Pulmonary artery endothelial cell (primary cell): ENCODE measurements around the gene C1orf167. TPM values are rescaled to one million over a fixed set of nuclear protein-coding genes. Genes with fewer than 3 reads are reported as not detected.

Source experiments
- DNase-seq: peaks from one replicate; pipeline ENCODE4 v3.0.0-alpha.2; 2011; ENCODE audit warnings: low read depth, low spot score
- total RNA-seq: library from RNA; depleted of rRNA; stranded (reverse); fragments of >200 nt; gene quantifications from 2 replicates; pipeline ENCODE4 v1.2.3, GENCODE V29; 2014

The C1orf167 gene
- total RNA-seq, 1 donor from 2014 or later, result not detected

DNA sequence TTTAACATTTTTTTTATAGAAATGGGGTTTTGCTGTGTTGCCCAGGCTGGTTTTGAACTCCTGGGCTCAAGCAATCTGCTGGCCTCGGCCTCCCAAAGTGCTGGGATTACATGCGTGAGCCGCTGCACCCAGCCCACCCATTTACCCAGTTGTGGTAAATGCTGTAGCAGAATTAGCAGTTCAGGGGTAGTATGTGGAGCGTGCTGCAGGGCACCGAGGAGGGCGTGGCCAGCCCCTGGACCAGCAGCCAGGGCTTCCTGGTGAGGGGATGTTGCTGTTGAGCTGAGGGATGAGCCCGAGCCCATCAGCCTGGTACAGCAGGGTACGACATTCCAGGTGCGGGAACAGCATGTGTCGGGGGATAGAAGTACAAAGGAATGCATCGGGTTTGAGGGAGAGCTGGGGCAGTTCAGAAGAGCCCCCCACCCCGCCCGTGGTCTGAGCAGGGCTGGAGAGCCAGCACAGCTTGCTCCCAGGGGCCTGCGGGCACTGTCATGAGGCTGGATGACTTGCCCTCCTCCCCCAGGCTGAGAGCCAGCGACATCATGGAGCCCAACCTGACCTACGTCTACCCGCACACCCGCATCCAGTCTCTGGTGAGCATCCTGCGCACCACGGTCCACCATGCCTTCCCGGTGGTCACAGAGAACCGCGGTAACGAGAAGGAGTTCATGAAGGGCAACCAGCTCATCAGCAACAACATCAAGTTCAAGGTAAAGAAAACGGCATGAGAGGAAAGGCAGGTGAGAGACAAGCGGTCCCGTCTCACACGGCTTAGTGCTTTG, 73.6 kb downstream of the C1orf167 start:
- DNase-seq, result no peak

DNA sequence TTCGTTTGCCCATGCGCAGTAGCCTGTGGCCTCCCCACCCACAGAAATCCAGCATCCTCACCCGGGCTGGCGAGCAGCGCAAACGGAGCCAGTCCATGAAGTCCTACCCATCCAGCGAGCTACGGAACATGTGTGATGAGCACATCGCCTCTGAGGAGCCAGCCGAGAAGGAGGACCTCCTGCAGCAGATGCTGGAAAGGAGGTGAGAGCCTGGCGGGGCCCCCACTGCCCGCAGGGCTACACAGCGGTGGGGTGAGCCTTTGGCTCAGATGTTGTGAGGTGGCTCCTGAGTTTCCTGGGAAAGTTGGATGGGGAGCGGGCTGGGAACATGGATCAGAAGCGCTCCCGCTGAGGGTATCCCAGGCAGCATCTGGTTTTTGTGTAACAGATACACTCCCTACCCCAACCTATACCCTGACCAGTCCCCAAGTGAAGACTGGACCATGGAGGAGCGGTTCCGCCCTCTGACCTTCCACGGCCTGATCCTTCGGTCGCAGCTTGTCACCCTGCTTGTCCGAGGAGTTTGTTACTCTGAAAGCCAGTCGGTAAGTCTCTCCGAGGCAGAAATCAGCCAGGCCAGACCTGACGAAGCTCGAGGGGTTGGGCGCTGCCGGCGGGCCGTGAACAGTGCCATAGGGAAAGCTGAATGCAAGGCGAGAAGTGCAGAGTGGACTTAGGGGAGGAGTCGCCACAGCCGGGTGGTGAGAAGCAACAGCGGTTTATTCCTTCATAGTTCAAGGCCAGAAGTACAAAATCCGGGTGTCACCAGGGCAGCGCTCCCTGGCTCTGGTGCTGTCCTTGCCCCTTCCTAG, 75.2 kb downstream of the C1orf167 start:
- no peak for DNase-seq

DNA sequence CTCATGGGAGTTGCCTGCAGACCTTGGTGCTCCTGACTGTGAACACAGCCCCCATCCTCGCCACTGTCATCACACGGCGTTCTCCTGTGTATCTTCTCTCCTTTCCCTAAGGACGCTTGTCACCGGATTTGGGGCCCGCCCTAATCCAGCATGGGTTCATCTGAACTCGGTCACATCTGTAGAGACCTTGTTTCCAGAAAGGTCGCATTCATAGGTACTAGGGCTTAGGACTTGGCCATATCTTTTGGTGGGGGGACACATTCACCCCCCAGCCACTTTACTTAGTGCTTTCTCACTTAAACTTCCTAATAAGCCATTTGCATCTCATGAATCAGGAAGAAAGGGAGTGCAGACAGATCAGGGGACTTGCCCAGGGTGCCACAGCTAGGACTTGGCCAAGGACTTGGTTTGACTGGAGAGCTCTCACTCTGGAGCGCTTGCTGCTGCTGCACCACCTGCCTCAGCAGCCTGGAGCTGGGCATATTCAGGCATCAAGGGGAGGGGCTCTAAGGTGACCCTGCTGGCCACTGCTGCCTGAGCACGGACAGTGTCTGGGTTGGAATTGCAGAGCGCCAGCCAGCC, 75.9 kb downstream of the C1orf167 start:
- no peak for DNase-seq

DNA sequence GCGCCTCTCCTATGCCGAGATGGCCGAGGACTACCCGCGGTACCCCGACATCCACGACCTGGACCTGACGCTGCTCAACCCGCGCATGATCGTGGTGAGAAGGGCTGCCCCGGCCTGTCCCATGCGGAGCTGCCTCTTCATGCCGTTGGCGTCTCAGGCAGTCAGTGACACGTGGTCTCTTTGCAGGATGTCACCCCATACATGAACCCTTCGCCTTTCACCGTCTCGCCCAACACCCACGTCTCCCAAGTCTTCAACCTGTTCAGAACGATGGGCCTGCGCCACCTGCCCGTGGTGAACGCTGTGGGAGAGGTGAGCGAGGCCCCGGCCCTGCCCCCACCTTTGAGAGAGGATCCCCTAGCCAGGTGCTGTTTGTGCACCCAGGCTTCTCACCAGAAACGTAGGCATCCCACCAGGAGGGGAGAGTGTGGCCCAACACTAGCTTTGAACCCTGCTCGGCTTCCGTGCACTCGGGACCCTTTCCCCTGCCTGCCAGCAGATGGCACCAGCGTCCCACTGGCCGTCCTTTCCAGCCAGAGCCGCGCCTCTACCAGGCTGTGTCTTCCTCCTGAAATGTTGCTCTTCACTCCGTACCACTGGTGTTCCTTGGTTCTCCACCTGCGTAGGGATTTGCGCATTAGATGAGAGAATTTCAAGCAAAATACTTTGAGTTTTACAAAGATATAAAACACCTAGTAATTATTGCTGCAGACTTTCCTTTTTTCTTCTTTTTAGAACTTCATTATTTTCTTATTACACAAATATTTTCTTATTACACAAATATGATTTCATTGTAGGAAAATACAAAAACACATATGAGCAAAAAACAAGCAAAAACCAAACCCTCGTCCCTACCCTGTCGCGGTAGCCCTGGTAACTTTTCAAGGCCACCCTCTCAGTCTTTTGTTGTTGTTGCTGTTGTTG, 76.6 kb downstream of the C1orf167 start:
- DNase-seq, result no peak

Other genes with a start within 250 kb of the C1orf167 start
- 1.1 TPM in 2 replicates for gene FBXO2, start 107.8 kb upstream of the C1orf167 start, total RNA-seq
- gene FBXO44, start 107.3 kb upstream of the C1orf167 start, total RNA-seq, result 6.0 and 6.9 TPM in 2 replicates
- 1.7 and 1.8 TPM in 2 replicates for gene FBXO6, start 98.0 kb upstream of the C1orf167 start, total RNA-seq
- gene MAD2L2, start 81.0 kb upstream of the C1orf167 start, total RNA-seq, result 35.6 and 49.5 TPM in 2 replicates
- 0.11 and 0.33 TPM in 2 replicates for gene DRAXIN, start 70.5 kb upstream of the C1orf167 start, total RNA-seq
- 44.6 and 45.2 TPM in 2 replicates for gene AGTRAP, start 26.1 kb upstream of the C1orf167 start, total RNA-seq
- 17.4 and 29.7 TPM in 2 replicates for gene MTHFR, start 43.8 kb downstream of the C1orf167 start, total RNA-seq
- 8.1 and 12.4 TPM in 2 replicates for gene CLCN6, start 44.0 kb downstream of the C1orf167 start, total RNA-seq
- gene NPPA, start 85.6 kb downstream of the C1orf167 start, total RNA-seq, result not detected in 2 replicates
- gene NPPB, start 96.8 kb downstream of the C1orf167 start, total RNA-seq, result not detected in 2 replicates
- 63.6 and 69.9 TPM in 2 replicates for gene KIAA2013, start 164.2 kb downstream of the C1orf167 start, total RNA-seq
- 342 and 390 TPM in 2 replicates for gene PLOD1, start 172.5 kb downstream of the C1orf167 start, total RNA-seq
- 60.5 and 77.2 TPM in 2 replicates for gene MFN2, start 218.3 kb downstream of the C1orf167 start, total RNA-seq